ENCODE measurements around the gene SOAT2.

DNA sequence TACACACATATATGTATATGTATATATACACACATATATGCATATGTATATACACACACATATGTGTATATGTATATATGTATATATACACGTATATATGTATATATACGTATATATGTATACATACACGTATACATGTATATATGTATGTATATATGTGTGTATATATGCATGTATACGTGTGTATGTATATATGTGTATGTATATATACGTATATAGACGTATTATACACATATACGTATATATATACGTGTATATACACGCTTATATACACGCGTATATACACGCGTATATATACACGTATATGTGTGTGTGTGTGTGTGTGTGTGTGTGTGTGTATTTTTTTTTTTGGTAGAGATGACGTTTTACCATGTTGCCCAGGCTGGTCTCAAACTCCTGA lies 44.4 kb downstream of the SOAT2 start:
- TF ChIP-seq, protein P1, sequence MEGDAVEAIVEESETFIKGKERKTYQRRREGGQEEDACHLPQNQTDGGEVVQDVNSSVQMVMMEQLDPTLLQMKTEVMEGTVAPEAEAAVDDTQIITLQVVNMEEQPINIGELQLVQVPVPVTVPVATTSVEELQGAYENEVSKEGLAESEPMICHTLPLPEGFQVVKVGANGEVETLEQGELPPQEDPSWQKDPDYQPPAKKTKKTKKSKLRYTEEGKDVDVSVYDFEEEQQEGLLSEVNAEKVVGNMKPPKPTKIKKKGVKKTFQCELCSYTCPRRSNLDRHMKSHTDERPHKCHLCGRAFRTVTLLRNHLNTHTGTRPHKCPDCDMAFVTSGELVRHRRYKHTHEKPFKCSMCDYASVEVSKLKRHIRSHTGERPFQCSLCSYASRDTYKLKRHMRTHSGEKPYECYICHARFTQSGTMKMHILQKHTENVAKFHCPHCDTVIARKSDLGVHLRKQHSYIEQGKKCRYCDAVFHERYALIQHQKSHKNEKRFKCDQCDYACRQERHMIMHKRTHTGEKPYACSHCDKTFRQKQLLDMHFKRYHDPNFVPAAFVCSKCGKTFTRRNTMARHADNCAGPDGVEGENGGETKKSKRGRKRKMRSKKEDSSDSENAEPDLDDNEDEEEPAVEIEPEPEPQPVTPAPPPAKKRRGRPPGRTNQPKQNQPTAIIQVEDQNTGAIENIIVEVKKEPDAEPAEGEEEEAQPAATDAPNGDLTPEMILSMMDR (IDR thresholded peaks at IDR 0.05), result no peak
- TF ChIP-seq EZH2phosphoT487 (IDR thresholded peaks at IDR 0.05), result no peak
